ENCODE measurements around the gene NEURL2.
"Not testable (repeated sequence)": the region's sequence is repeated elsewhere in the genome, so short reads cannot be mapped to it uniquely, and the experiment has no call there.

The NEURL2 gene

DNA sequence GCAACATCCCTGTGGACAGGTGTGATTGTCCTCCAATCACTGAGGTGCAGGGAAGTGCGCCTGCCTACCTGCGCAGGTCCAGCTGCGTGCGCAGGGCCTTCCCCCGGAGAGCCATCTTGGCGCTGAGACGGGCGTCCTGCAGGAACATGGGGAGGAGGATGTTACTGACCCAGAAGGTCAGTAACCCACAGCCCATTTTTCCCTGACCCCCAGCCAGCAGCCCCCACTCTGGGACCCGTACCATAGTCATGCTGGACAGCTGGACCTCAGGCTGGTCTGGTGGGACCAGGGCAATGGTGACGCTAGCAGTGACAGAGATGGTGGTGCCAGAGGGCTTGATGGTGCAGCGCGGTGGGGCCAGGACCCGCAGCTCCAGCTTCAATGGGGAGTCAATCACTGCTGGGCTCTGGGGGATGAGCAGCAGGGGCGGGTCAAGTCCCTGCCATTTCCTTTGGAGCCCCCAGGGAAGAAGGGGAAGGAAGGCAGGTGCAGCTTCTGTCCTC is 11.2 kb upstream of the NEURL2 start:
- DNase-seq (ENCODE audit: insufficient read length, low spot score) = no peak
- FAIRE-seq = no peak

DNA sequence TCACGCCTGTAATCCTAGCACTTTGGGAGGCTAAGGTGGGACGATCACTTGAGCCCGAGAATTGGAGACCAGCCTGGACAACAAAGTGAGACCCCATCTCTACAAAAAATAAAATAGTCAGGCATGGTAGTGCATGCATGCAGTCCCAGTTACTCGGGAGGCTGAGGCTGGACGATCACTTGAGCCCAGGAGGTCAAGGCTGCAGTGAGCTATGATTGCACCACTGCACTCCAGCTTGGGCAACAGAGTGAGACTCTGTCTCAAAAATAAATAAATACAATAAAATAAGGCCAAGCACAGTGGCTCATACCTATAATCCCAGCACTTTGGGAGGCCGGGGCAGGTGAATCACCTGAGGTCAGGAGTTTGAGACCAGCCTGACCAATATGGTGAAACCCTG is 10.3 kb upstream of the NEURL2 start:
- FAIRE-seq; DNase-seq (ENCODE audit: insufficient read length, low spot score): not testable (repeated sequence)

DNA sequence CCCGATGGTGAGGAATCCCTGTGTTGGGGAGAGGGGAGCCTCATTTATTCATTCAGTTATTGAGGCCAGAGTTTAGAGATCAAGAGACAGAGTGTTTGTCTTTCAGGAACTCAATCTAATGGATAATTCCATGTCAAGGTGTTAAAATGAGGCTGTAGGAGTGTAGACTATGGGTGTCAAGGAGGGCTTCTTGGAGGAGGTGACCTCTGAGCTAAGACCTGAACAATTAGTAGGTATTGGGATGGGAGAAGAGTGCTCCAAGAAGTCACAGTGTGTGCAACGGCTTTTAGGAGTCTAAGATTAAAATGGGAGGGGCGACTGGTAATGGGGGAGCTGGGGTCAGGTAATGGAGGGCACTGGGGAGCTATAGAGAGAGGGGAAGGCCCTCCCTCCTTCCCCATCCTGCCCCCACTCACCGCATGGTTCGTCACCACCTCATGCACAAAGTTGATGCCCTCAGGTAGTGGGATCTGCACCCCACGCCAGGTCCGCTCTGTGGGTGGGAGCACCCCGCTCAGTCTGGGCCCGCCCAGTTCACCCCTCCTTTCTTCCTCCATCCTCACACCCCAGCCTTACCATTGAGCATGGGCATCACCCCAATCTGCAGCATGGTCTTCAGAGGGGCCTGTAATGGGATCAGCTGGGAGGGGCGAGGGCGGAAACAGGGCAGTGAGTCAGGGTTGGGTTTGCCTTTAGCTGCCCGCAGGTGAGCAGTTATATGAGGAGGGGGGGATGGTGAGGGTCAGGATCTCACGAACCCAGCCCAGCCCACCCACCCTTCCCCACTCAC is 8.2 kb upstream of the NEURL2 start:
- DNase-seq (ENCODE audit: insufficient read length, low spot score) (no peak), FAIRE-seq (peak; percentile 46)

DNA sequence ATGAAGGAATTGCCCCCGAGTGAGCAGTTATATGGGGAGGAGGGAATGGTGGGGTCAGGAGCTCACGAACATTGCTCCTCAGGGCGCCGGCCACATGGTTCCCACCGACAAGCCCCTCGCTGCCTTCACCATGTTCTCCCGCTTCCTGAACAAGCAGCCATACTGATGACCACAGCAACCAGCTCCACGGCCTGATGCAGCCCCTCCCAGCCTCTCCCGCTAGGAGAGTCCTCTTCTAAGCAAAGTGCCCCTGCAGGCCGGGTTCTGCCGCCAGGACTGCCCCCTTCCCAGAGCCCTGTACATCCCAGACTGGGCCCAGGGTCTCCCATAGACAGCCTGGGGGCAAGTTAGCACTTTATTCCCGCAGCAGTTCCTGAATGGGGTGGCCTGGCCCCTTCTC is 7.3 kb upstream of the NEURL2 start:
- DNase-seq (ENCODE audit: insufficient read length, low spot score) (no peak), FAIRE-seq (no peak)

DNA sequence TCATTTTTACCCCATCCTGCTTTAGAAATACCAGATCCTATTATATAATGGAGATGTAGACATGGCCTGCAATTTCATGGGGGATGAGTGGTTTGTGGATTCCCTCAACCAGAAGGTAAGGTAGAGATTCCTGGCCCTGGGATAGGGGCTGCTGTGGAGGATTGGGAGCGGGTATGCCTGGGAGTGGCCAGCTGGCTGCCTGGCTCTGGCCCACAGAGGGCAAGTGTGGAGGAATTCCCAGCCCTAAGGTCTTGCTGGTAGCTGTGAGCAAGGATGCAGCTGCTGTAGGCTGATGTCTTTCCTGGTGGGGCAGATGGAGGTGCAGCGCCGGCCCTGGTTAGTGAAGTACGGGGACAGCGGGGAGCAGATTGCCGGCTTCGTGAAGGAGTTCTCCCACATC is 6.7 kb upstream of the NEURL2 start:
- no peak for DNase-seq (ENCODE audit: insufficient read length, low spot score)
- FAIRE-seq = no peak

DNA sequence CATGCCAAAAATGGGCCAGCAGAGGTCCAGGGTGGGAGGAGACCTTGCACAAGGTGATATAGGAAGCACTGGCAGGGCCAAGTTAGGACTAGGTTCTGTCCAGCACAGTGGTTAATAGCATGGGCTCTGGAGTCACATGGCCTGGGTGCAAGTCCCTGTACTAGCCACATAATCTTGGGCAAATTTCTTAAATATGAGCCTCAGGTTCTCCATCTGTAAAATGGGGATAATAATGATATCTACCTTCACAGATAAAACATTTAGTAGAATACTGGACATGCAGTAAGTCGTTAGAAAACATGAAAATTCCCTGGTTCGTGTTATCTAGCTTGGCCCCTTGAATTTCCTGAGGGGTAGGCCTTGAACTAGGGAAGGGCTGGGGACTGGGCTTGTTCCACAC is 6.3 kb upstream of the NEURL2 start:
- DNase-seq (ENCODE audit: insufficient read length, low spot score) (no peak), FAIRE-seq (no peak)

DNA sequence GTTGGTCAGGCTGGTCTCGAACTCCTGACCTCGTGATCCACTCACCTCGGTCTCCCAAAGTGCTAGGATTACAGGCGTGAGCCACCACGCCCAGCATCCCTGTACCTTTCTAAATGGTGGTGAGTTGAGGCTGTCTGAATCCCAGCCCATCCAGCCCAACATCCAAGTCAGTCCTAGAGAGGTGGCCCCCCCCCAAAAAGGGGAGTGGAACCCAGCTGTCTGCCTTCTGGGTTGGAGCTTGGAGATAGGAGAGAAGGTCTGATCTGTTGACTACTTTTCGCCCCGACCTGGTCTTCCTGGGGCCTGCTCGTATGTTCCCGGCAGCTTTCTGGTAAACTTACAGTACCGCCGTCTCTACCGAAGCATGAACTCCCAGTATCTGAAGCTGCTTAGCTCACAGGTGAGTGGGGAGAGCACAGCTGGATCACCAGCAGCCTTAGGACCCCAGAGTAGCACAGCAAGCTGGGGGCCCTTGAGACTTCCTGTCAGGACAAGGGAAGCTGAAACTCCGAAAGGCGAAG is 5.7 kb upstream of the NEURL2 start:
- DNase-seq (ENCODE audit: insufficient read length, low spot score) (no peak), FAIRE-seq (no peak)

DNA sequence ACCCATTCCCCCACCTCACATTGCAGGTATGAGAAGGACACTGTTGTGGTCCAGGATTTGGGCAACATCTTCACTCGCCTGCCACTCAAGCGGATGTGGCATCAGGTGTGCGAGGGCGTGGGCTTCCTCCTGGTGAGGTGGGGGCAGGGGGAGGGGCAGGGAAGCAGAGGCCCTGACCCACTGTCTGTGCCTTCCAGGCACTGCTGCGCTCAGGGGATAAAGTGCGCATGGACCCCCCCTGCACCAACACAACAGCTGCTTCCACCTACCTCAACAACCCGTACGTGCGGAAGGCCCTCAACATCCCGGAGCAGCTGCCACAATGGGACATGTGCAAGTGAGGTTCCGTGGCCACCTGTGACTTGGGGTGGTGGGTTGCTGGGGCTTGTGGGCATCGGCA is 3.8 kb upstream of the NEURL2 start:
- FAIRE-seq (no peak), DNase-seq (ENCODE audit: insufficient read length, low spot score) (no peak)

DNA sequence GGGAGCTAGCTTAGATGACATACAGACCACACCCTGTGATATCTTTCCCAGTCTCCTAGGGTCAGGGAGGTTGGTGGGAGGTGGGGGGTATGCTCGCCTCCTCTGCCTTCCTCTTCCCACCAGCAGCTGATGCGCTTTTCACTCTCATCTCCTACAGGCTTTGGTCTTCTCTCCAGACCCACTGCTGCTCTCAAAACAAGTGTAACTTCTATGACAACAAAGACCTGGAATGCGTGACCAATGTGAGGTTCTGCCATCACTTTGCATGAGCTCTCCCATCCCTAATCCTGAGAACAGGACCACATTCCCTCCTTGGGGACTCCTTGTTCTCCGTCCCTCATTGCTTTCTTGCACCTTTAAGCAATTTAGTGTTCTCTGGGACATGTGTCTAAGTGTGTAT is 2.8 kb upstream of the NEURL2 start:
- FAIRE-seq = no peak
- no peak for DNase-seq (ENCODE audit: insufficient read length, low spot score)

DNA sequence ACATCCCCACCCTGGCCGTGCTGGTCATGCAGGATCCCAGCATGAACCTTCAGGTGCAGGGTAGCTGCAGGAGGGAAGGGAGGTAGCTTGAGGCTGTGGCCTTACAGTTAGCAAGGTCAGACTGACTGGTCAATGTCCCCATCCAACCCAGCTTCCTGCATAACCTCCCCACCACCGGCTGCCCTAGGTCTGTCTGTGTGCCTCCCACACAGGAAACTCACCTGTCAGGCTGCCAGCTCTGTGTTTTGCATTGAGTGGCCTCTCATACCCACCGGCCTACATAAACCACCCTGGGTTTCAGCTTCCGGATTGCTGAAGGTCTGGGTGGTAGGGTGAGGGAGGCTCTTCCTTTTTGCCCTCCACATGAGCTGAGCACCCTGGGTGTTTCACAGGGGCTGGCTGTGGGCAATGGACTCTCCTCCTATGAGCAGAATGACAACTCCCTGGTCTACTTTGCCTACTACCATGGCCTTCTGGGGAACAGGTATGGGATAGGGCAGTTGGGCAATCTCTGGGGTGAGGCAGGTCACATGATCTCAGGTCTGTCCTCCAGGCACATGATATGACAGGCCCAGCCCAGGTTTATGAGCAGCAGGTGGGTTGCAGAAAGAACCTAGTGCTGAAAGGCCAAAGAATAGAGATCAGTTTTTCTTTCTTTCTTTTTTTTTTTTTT is 2.0 kb upstream of the NEURL2 start:
- FAIRE-seq (peak; percentile 36), DNase-seq (ENCODE audit: insufficient read length, low spot score) (no peak)

DNA sequence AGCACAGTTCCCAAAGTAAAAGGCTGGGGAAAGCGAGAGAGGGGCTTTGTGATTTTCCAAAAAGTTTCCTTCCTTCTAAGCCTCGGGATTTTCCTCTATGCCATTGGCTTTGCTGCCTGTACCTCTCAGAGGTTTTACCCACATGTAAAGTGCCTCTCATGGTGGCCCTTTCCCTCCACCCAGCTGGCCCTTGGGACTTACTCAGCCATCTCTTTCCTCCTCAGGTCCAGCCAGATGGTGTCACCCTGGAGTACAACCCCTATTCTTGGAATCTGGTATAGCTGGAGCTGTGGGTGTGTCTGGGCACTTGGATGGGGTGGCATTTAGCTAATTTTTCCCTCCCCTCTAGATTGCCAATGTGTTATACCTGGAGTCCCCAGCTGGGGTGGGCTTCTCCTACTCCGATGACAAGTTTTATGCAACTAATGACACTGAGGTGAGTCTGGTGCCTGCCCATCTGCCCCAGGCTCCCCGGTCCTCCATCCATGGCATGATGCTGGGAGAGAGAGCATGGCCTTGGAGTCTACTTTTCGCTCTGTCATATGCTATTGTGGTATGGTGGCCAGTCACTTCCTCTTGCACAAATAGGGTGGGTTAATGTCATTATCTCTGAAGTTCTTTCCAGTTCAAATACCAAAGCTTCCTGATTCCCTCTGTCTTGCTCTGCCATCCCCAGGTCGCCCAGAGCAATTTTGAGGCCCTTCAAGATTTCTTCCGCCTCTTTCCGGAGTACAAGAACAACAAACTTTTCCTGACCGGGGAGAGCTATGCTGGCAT is 1.2 kb upstream of the NEURL2 start:
- FAIRE-seq (peak; percentile 79), DNase-seq (ENCODE audit: insufficient read length, low spot score) (peak; percentile 73)

DNA sequence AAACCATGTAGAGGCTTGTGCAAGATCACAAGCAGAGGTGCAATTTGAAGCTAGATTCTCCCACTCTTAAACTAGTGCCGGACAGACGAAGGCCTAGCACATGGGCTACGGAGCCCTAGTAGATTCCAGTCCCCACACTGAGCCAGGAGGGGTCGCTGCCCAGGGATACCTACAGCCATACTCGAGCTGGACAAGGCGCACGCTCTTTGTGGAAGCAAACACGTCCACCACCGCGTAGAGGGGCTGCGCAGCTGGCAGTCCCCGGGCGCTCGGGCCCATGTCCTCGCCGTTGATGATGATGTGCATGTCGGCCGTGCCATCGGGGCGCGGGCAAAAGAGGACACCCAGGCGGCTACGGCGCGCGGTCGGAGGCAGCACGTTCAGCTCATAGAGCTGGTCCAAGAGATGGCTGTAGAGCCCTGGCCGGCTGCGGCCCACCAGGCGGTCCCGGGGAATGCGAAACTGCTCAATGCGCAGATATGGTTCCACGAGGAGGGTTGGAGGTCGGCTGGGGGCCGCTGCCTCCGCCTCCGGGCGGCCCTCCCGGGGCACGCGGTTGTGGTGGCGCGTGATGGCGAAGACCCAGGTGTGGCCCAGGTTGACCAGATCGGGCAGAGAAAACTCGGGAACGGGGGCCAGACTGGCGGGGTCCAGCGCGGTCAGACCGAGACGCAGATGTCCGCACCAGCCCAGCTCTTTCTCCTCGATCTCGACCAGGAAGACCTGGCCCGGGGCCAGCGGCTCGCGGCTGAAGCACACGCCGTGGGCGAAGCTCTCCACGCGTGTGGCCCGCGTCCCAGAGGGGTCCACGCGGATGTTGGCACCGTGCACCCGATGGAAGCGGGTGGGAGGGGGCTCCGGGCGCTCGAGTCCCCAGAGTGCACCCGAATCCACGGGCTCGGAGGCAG is 677 bp downstream of the NEURL2 start:
- peak; percentile 76 for FAIRE-seq

DNA sequence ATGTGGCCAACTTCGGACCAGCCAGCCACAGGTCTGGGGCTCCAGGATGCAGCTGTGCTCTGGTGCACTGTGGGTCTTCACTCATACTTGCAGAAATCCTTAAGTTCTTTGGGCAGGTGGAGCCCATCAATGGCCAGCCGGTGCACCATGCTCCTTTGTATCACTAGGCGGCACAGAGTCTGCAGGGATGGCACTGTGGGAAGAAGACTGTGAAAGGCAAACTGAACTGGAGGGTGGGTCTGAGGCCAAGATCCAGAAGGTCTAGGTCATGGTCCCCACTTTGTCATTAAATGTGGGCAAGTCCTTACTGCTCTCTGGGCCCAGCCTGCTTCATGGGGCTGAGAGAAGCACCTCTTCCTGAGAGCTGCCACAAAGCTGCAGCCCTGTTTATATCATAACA is 2.3 kb downstream of the NEURL2 start:
- FAIRE-seq (no peak), DNase-seq (ENCODE audit: insufficient read length, low spot score) (no peak)

More for the DNA sequence above, 677 bp downstream of the NEURL2 start:
- no peak for DNase-seq (ENCODE audit: insufficient read length, low spot score)

DNA sequence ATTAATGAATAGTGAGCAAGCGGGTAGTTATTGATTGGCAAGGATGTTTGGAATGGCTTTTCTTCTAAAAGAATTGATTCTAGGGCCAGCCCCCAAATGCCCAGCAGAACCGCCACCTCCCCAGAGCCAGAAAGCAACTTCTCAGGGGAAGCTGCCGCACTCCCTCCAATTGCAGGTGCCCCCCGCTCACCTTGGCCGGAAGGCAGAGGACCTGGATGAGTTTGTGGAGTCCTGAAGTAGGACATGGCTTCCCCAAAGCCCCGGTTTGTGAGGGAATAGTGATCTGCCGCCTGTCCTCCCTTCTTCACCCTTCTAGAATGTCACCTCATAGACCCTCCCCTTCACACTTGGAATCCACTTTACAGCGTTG is 3.7 kb downstream of the NEURL2 start, which contains the start of gene SPATA25:
TSS of gene SPATA25 (minus strand) at position 277 of the 370 bp plus-strand sequence. CDS start at position 245, 32 bp downstream.
- no peak for DNase-seq (ENCODE audit: insufficient read length, low spot score)
- no peak for FAIRE-seq

DNA sequence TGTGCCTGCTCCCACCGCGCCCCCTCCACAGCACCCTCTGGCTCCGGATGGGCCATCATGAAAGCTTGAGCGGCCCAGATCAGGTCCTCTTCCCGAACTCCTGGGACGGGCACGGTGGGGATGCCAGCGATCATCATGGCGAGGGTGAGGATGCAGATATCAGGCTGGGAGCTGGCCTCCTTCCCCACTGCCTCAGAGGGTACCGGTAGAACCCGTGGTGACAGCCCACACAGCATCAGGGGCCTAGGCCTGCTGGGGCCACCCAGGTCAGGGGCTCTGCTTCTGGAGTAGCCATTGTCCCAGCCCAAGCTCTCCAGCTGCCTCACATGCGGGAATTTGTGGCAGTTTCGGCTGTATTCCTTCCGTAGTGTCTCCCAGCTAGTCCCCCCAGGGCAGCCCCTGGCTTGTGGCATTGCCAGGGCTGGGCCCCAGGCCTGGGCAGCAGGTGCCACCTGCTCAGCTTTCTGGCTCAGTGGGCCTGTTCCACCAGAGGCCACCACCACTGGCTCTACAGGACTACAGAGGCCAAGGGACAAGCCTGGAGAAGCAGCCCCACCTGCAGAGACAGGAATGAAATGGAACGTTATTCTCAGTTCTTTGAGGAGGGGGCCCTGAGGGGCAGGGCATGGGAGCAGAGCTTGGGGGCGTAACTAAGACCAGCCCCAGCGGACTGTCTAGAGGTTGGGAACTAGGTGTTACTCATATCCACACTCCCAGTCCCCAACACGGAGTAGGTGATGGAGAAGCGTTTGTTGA is 4.2 kb downstream of the NEURL2 start:
- FAIRE-seq (no peak), DNase-seq (ENCODE audit: insufficient read length, low spot score) (no peak)

DNA sequence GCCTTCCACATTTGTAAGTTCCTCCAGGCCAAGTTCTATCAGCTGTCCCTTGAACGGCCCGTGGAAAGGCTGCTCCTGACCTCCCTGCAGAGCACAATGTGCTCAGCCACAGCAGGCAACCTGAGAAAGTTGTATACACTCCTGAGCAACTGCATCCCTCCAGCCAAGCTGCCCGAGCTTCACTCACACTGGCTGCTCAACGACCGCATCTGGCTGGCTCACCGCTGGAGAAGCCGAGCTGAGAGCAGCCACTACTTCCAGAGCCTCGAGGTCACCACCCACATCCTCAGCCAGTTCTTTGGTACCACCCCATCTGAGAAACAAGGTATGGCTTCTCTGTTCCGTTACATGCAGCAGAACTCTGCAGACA is 7.9 kb downstream of the NEURL2 start:
- DNase-seq (ENCODE audit: insufficient read length, low spot score) = no peak
- no peak for FAIRE-seq

DNA sequence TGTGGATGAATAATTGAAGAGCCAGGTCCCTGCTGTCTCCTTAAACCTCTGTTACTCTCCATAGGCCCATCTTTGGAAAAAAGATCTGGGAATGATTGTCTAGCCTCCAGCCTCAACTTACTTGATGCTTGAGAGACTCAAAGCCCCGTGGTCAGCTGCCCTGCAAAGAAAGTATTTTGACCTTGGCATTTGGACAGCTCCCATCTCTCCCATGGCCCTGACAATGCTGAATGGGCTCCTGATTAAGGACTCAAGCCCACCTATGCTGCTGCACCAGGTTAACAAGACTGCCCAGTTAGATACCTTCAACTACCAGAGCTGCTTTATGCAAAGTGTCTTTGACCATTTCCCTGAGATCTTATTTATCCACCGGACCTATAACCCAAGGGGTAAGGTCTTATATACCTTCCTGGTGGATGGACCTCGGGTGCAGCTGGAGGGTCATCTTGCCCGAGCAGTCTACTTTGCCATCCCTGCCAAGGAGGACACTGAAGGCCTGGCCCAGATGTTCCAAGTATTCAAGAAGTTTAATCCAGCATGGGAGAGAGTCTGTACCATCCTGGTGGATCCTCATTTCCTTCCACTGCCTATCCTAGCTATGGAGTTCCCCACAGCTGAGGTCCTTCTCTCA is 8.4 kb downstream of the NEURL2 start:
- FAIRE-seq (no peak), DNase-seq (ENCODE audit: insufficient read length, low spot score) (no peak)

DNA sequence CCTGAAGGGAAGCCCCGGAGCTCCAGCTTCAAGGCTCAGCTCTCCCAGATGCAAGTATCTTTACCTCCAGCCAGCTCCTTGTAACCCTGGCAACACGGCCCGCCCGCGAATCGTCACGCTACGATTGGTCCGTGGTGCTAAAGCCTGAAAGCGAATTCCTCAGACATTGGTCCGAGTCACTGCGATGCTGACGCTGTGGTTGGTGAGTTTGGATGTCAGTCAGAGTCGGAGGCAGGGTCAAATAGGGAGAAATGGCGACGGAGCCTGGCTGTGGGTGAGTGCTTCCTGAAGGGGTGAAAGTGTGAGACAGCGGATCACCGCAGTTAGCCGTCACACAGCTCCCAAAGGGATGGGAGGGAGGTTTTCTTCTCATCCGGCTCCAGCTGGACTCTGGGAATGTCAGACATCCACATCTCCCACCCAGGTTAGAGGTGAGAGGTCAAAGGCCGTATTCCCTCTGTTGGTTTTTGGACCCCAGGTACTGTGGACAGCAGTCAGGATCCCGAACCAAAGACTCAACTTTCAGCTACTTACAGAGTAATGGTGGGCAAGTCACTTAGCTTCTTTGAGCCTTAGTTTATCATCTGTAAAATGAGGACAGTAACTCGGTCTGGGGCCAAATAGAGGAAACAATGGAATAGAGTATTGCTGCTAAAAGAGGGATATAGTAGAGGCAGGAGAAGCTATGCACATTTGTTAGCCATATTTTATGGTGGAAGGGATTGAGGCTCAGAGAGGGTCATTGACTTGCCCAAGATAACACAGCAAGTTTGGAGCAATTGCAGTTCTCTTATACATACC is 9.8 kb downstream of the NEURL2 start, which contains the start of gene ZSWIM1:
TSS of gene ZSWIM1 (plus strand) at position 240 of the 801 bp plus-strand sequence. CDS start 1,366 bp downstream, outside the sequence.
- peak; percentile 100 for DNase-seq (ENCODE audit: insufficient read length, low spot score)
- peak; percentile 100 for FAIRE-seq
